ENCODE measurements around the gene BPIFB2.
"Not testable (repeated sequence)": the region's sequence is repeated elsewhere in the genome, so short reads cannot be mapped to it uniquely, and the experiment has no call there.

The BPIFB2 gene, protein sequence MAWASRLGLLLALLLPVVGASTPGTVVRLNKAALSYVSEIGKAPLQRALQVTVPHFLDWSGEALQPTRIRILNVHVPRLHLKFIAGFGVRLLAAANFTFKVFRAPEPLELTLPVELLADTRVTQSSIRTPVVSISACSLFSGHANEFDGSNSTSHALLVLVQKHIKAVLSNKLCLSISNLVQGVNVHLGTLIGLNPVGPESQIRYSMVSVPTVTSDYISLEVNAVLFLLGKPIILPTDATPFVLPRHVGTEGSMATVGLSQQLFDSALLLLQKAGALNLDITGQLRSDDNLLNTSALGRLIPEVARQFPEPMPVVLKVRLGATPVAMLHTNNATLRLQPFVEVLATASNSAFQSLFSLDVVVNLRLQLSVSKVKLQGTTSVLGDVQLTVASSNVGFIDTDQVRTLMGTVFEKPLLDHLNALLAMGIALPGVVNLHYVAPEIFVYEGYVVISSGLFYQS

DNA sequence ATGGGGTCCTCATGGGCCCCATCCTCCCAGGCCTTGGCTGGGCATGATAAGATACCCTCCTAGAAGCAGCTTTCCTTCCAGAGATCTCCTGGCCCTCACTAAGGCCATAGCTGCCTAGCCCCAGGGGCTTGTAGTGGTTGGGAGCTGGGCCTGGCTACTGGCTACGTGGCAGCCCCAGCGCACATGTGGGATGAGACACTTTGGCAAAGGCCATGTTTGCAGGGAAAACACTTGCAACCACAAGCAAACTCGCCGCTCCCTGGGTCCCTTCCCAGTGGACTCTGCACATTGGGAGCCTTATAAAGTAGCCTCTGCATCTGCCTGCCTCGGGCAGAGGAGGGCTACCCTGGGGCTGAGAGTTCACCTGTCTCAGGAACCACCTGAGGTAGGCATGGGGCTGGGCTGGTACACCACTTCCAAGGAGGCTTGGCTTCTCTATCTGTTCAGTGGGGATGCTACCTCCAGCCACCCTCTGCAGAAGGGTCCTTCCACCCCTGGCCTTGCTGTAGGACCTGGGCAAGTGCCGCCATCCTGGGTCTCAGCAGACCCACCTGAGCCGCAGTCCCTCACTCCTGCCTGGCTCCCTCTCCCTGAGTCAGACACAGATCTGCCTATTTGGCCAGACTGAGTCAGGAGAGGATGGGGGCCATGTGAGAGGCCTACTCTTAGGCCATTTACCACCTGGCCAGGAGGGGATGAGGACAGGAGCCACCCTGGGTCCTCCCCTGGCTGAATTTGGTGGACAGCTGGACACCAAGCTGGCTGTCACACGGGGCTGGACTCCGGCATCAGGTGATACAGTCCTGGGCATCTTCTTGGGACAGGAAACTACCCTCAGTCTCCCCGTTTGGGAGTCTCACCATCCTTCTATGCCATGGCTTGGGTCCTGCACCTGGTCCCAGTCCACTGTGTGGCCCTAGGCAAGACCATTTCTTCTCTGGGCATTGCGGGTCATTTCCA is at the start of gene BPIFB2:
TSS of gene BPIFB2 (plus strand) at position 329 of the 960 bp plus-strand sequence. CDS start 871 bp downstream, outside the sequence.
- no peak for DNase-seq (ENCODE audit: low read depth in 2 of 2)

GRCh38 chr20:32958574-32958973 is 48.9 kb upstream of the BPIFB2 start:
- DNase-seq (ENCODE audit: low read depth in 2 of 2): no peak

DNA sequence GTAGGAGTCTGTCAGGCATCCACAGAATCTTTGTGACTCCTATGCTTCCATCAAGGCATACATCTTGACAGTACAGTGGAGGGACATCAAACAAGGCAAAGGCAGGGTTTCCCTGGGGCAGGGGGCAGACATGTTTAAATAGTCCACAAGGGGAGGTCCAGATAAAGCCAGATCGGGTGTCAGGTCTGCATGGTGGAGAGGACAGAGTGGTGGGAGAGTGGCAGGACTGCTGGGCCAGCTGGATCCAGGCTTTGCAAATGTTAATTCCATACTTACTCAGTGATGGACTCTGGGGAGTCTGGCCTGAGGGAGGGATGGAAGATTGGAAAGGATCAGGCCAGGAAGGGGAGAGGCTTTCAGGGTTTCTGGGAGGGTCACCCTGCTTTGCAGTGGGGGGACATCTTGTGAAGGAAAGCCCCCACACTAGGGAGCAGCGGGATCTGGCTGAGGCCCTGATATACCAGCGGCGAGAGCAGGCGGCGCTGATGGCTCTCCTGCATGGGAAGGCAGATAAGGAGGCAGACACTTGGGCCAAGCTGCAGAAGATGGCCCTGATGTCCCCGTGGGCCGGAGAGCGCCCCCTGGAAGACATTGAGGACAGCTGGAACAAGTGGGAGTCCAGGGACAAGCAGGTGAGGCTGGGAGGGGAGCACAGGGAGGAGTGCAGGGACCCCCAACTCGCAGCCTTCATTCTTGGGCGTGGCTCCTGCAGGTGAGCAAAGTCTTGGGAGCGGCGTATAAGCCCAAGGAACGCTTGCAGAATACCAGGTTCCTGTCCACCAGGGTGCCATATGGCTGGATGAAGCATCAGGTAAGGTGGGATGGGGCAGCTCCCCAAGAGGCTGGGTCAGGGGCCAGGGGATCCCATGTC is 47.9 kb upstream of the BPIFB2 start:
- no peak for DNase-seq (ENCODE audit: low read depth in 2 of 2)

GRCh38 chr20:32960222-32960518 is 47.3 kb upstream of the BPIFB2 start:
- DNase-seq (ENCODE audit: low read depth in 2 of 2): no peak

DNA sequence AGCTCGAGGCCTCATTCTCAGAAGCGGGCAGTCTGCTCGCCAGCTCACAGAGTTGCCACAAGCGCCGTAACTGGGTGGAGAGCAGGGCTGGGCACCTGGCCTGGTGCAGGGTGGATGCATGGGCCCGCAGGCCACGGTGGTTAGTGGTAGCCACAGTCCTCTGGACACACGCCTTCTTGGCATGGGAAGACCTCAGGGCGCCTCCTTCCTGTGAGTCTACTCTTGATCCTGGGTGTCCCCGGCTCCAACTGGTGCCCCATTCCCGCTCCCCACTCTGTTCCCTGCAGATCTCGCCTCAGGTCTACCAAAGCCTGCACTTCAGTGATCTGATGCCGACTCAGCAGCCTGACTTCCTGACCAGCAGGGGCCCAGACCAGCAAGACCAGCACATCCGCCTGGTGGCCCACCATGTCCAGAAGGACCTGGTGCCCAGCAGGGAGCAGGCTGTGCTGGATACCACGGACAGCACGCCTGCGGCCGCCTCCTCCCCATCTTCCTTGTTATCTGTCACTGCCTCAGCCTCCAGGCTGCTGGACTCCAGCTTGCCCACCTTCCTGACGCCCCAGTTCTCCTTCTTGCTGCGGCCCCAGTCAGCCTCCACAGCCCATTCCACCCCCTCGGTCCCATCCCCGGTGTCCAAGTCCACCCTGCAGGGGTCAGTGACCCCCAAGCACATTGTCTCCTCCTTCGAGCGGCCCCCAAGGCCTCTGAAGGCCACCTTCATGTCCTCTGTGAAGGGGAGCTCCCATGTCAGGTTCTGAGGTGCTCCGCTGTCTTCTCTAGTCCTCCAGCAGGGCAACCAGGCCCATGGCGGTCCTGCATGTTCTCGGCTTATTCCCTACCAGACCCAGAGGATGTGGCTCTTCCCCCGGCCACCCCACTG is 46.4 kb upstream of the BPIFB2 start:
- no peak for DNase-seq (ENCODE audit: low read depth in 2 of 2)

GRCh38 chr20:32962053-32962452 is 45.5 kb upstream of the BPIFB2 start:
- DNase-seq (ENCODE audit: low read depth in 2 of 2): no peak

DNA sequence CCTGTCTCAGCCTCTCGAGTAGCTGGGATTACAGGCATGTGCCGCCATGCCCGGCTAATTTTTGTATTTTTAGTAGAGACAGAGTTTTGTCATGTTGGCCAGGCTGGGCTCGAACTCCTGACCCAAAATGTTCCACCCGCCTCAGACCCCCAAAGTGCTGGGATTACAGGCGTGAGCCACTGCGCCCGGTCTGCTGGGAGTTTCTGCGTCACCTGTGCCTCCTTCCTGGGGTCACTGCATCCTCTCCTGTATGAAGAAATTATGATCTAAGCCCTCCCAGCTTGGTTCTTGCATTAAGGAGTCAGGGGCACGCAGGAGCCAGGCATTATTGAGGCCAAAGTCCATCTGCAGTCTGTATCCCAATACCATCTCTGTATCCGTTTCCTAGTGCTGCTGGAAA is 44.9 kb upstream of the BPIFB2 start:
- DNase-seq (ENCODE audit: low read depth in 2 of 2): not testable (repeated sequence)

DNA sequence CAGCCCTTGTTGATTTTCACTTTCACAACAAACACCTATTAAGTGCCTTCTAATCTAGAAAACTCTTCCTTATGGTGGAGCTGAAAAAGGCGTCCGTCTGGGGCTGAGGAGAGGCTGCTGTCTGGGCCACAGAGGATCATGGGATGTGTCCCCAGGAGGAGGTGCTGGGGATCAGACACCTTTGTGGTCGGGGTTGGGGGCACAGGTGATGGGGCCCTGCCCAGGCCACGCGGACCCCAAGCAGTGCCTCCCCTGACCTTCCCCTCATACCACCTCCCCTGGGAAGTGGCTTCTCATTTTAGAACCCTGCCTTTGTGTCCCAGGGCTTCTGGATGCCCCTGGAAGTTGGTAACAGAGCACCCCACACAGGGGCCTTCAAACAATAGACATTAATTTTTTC is 44.3 kb upstream of the BPIFB2 start:
- no peak for DNase-seq (ENCODE audit: low read depth in 2 of 2)

DNA sequence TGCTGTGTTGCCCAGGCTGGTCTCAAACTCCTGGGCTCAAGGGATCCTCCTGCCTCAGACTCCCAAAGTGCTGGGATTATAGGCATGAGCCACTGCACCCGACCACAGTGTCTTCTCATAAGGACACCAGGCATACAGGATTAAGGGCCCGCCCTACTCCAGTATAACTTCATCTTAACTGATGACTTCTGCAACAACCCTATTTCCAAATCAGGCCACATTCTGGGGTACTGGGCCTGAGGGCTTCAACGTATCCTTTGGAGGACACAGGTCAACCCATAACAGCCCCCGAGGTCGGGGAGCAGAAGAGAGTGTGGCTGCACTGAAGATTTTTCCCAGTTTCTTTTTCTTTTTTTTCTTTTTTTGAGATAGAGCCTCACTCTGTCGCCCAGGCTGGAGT is 42.9 kb upstream of the BPIFB2 start:
- DNase-seq (ENCODE audit: low read depth in 2 of 2): no peak

DNA sequence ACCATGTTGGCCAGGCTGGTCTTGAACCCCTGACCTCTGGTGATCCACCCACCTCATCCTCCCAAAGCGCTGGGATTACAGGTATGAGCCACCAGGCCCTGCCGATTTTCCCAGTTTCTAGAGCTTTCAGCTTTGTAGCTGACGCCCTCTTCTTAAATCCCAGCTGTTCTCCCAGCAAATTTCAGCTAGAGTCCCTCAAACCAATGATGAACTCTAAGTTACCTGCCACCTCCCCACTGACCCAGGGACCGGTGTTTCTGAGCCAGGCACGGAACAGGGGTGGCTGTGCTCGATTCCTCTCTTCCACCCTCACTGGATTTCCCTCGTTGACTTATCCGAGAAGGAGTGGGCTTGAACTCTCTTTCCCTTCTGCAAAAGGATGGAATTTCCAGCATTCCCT is 42.4 kb upstream of the BPIFB2 start:
- DNase-seq (ENCODE audit: low read depth in 2 of 2): no peak

DNA sequence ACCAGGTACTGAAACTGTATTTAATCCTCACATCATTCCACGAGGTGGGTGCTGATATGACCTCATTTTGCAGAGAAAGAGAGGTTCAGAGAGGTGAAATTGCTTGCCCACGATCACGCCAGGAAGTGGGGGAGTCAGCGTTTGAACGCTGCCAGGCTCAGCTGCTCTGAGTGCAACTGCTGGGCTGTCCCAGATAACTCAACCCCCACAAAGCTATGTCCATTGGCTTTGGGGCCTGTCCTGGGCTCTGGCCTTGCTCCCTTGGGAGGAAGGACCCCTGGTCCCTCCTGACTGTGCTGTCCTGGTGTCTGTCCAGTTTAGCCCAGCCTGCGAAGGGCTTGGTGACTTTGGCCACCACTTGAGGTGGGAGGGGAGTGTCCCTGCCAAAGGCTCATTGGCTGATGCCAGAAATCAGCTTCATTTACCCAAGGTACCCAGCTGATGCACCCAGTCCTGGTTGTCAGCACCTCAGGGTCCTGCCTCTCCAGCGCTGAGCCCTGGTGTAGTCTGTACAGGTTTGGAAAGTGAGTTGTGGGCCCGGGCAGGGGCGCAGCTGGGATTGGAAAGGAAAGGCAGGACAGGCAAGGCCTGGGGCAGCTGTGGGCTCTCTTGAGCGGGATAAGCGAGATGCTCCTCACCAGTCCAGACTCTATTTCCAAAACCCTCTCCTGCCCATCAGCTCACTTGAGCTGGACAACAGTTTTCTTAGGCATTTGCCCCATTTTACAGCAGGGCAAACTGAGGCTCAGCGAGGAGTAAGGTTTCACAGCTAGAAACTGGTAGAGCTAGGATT is 41.7 kb upstream of the BPIFB2 start:
- no peak for DNase-seq (ENCODE audit: low read depth in 2 of 2)

DNA sequence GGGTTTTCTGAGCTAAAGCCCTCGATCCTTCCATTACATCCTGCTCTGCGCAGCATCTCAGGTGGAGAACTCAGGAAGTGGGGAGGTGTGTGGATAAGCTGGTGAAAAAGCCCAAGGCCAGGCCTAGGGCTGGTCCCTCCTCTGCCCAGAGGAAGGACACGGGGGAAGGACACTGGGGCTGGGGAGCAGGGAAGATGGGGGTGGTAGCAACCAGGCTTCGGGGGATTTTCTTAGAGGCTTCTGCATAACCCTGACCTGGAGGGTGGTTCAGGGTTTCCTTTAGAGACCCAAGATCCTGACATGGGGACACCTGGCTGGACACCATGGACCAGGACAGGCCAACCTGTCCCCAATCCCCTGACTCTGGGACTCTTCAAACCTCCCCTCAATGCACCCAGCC is 41.1 kb upstream of the BPIFB2 start:
- DNase-seq (ENCODE audit: low read depth in 2 of 2): no peak

DNA sequence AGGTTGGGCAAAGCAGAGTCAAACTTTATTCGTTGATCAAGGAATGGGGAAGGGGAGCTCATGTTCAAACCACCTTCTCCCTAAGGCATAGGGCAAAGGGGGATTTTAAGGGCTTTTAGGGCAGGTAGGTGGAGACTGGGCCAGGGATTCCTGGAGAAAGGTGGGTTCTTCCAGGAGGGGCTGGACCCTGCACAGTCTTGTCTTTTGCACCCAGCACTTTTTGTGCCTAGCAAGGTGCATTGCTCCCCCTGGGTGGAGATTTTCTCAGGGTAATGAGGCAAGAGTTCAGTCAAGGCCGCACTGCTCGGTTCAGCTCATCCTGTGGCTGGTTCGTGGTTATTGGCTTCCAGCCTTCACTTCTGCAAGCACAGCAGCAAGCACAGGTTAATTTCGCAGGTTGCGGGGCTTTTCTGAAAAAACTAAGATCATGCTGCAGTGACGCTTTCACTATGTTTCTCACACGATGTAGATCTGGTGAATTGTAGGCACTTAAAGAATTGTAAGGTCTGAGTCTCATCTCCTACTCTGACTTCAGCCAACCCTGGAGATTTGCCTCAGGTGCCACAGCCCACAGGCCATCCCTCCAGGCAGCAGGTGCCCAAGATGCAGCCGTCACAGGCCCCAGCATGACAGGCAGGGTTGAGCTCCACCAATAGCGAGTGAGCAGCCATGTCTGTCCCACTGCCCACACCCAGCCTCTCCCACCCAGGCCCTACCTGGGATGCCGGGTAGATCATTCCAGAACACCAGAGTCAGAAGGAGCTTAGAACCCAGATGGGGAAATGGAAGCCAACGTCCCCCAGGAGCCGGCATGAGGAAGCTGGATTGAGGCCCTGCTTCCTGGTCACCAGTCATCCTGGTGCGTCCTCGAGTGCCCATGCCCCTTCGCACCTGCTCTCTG is 40.4 kb upstream of the BPIFB2 start:
- no peak for DNase-seq (ENCODE audit: low read depth in 2 of 2)

DNA sequence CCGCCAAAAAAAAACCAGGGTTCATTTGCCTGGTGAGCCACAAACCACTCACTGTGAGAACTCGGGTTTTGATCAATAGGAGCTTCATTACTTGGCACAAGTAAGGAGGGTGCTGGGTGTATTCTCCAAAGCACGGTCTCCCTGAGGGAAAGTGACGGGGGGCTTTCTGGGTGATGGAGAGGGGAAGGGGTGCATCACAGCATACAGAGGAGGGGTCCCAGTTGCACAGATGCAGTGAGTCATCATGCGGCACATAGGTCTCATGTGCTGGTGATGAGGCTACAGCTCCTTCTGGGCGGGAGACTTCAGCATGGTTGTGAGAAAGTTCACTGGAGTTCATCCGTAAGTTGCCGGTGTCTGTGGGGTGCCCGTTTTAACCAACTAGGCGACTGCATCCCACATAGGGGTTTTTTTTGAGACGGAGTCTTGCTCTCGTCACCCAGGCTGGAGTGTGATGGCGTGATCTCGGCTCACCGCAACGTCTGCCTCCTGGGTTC is 39.5 kb upstream of the BPIFB2 start:
- no peak for DNase-seq (ENCODE audit: low read depth in 2 of 2)

DNA sequence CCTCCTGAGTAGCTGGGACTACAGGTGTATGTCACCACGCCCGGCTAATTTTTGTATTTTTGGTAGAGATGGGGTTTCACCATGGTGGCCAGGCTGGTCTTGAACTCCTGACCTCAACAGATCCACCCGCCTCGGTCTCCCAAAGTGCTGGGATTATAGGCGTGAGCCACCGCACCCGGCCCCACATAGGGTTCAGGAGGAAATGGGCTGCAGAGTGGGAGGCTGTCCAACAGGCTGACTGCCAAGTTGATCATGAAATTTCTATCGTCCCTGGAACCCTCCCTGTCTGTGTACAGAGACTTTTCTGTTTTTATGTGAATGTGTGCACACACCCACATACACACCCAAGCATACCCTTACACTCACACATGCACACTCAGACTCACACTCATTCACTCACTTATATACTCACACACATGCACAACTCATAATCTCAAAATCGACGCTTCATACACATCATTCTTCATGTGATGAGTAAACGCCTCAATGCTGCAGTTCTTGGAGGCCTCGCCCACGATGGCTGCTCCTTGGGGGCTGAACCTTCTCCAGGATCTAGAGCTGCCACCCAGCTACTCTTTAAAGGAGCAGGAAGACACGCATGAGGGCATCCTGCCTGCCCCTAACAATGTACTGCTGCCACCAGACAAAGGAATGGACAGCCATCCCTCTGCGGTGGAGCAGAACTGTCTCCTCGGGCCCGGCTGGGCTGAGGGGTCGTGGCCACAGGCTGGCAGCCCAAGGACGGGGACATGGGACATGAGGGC is 38.8 kb upstream of the BPIFB2 start:
- no peak for DNase-seq (ENCODE audit: low read depth in 2 of 2)

GRCh38 chr20:32969356-32970114 is 38.0 kb upstream of the BPIFB2 start:
- no peak for DNase-seq (ENCODE audit: low read depth in 2 of 2)
